Erythroblast (primary cell): Measurements from ENCODE around the gene CCL15.

Experiments
- GATA1 ChIP-seq: IDR thresholded peaks from 2 replicates; pipeline ENCODE4 v1.6.1; 2011; ENCODE audit warnings: low read depth, mild to moderate bottlenecking, control low read depth, low read length, moderate library complexity
- POLR2A ChIP-seq: IDR thresholded peaks from 2 replicates; pipeline ENCODE4 v1.6.1; 2011; ENCODE audit warnings: mild to moderate bottlenecking, low read length

DNA sequence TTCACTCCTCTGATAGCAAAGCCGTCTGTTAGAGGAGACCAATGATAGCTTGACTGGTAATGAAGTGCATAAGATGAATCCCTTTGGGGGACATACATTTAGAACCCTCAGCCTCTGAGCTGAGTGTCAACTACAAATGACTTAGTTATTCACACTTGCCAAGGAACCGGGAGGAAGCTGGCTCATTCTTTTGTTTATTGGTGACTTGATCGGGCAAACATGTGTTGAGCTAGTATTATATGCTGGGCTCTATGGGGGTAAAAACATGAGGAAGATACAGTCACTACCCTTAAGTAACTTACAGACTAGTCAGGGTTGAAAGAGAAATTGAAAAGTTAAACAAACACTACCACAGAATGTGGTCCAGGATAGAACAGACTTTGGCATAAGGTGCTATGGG, 23.0 kb downstream of the CCL15 start:
- no peak for TF ChIP-seq POLR2A
- TF ChIP-seq GATA1 = no peak
